ENCODE data around the gene CAMK1D.

- TF ChIP-seq CTCF (IDR thresholded peaks at IDR 0.05) = no peak
- no peak for TF ChIP-seq POLR2A (IDR thresholded peaks at IDR 0.05)
- TF ChIP-seq POLR2AphosphoS5 (IDR thresholded peaks at IDR 0.05) = no peak
Observed at GRCh38 chr10:12844811-12845483, 495.6 kb downstream of the CAMK1D start.

All from breast epithelium (tissue), 3 donors.